Measurements from ENCODE around the gene TMUB2. TPM values are rescaled to one million over a fixed set of nuclear protein-coding genes. Genes with fewer than 3 reads are reported as not detected.

TMUB2 gene
- total RNA-seq, 1 experiment from 2014 or later = 29.6 TPM

- no peak overlapping the region for H3K27ac ChIP-seq
- peaks cover 5% of the 10 kb centered on the region; the same call in 1 of the 2 replicates for H3K27me3 ChIP-seq
- peaks cover 16% of the 10 kb centered on the region for H3K4me1 ChIP-seq
- DNase-seq = no peak
- H3K4me3 ChIP-seq = no peak overlapping the region
- H3K36me3 ChIP-seq = no peaks in the 10 kb centered on the region
- no peaks in the 10 kb centered on the region for H3K9me3 ChIP-seq (replicated peaks)
Measured at GRCh38 chr17:44167181-44167861, 19.5 kb upstream of the TMUB2 start.

GRCh38 chr17:44170135-44170498 is 16.7 kb upstream of the TMUB2 start:
- Histone ChIP-seq H3K4me3 (no peak overlapping the region), H3K27ac (no peak overlapping the region)

DNA sequence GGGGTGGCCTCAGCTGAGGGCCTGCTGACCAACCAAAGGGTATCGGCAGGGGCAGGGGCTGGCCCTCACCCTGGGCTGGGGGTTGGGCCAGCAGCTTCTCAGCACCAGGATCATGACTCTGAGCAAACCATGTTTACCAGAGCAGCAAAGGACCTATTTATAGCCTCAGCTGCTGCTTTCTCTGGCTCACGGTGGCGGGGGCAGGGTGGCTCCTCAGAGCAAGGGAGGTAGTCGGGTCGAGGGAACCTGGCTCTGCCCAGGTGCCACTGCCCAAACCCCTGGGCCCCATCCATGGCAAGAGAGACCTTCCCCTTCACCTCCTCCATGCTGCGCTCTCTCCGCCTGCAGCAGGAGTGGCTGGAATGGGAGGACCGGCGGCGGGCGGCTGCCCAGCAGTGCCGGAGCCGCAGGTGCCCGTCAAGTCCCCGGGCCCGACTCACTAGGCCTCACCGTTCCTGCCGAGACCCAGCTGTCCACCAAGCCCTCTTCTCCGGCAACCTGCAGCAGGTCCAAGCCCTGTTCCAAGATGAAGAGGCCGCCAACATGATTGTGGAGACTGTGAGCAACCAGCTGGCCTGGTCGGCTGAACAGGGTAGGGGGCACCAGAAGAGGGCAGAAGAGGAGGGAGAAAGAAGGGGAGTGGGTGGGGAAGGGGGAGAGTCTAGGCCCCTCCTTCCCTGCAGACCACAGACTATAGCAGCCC is 16.1 kb upstream of the TMUB2 start, which contains the start of gene ASB16:
Gene ASB16 (plus strand): TSS at position 206 of the 703 bp plus-strand sequence. CDS start 86 bp downstream, at position 292.
- no peak within 1 kb of the TSS for H3K27ac ChIP-seq
- peaks cover 5% of the 10 kb centered on the region; the same call in 1 of the 2 replicates for H3K27me3 ChIP-seq
- H3K4me1 ChIP-seq = peaks cover 16% of the 10 kb centered on the region

More at GRCh38 chr17:44170135-44170498, 16.7 kb upstream of the TMUB2 start:
- no peak for DNase-seq
- Histone ChIP-seq H3K36me3 (no peaks in the 10 kb centered on the region), H3K4me1 (peaks cover 16% of the 10 kb centered on the region), H3K9me3 (replicated peaks) (no peaks in the 10 kb centered on the region), H3K27me3 (peaks cover 5% of the 10 kb centered on the region; the same call in 1 of the 2 replicates)

DNA sequence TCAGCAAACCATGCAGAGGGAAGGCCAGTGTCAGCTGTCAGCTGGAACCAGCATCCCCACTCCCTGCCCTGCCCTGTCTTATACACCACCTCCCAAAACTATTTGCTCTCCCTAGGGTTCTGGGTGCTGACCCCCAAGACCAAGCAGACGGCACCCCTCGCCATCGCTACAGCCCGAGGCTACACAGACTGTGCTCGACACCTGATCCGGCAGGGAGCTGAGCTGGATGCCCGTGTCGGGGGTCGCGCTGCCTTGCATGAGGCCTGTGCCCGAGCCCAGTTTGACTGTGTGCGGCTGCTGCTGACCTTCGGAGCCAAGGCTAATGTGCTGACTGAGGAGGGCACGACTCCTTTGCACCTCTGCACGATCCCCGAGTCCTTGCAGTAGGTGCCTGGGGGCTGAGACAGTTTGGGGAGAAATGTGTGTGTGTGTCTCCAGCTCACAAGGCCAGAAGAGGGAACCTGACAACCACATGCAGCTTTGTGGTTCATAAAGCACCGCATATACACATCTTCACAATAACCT is 14.8 kb upstream of the TMUB2 start:
- DNase-seq = no peak
- H3K4me3 ChIP-seq = no peak overlapping the region
- no peak overlapping the region for H3K27ac ChIP-seq
- H3K4me1 ChIP-seq = peaks cover 16% of the 10 kb centered on the region
- H3K27me3 ChIP-seq = peaks cover 5% of the 10 kb centered on the region; the same call in 1 of the 2 replicates
- H3K9me3 ChIP-seq (replicated peaks) = no peaks in the 10 kb centered on the region
- H3K36me3 ChIP-seq = peaks cover 2% of the 10 kb centered on the region; the same call in 1 of the 2 replicates

More for the DNA sequence above, 16.1 kb upstream of the TMUB2 start, which contains the start of gene ASB16:
- DNase-seq = peak; percentile 34 to 50
- H3K9me3 ChIP-seq (replicated peaks) = no peaks in the 10 kb centered on the region
- no peak within 1 kb of the TSS for H3K4me3 ChIP-seq
- H3K36me3 ChIP-seq = no peaks in the 10 kb centered on the region

GRCh38 chr17:44174427-44174826 is 12.3 kb upstream of the TMUB2 start:
- peaks cover 4% of the 10 kb centered on the region; the same call in 1 of the 2 replicates for H3K36me3 ChIP-seq
- H3K9me3 ChIP-seq (replicated peaks) = no peaks in the 10 kb centered on the region
- peaks cover 5% of the 10 kb centered on the region; the same call in 1 of the 2 replicates for H3K27me3 ChIP-seq
- DNase-seq = no peak
- peaks cover 16% of the 10 kb centered on the region for H3K4me1 ChIP-seq
- H3K27ac ChIP-seq = no peak overlapping the region
- H3K4me3 ChIP-seq = no peak overlapping the region

- H3K27ac ChIP-seq = no peak overlapping the region
- H3K9me3 ChIP-seq (replicated peaks) = no peaks in the 10 kb centered on the region
- no peaks in the 10 kb centered on the region; the same call in 1 of the 2 replicates for H3K4me1 ChIP-seq
- no peak overlapping the region for H3K4me3 ChIP-seq
- no peak for DNase-seq
- H3K27me3 ChIP-seq = peaks cover 5% of the 10 kb centered on the region; the same call in 1 of the 2 replicates
- H3K36me3 ChIP-seq = peaks cover 4% of the 10 kb centered on the region; the same call in 1 of the 2 replicates
Measured at GRCh38 chr17:44176257-44176656, 10.5 kb upstream of the TMUB2 start.

- no peak for DNase-seq
- peaks cover 9% of the 10 kb centered on the region for H3K36me3 ChIP-seq
- H3K4me3 ChIP-seq = no peak overlapping the region
- no peak overlapping the region for H3K27ac ChIP-seq
- peaks cover under 1% of the 10 kb centered on the region; the same call in 1 of the 2 replicates for H3K27me3 ChIP-seq
- no peaks in the 10 kb centered on the region for H3K4me1 ChIP-seq
- H3K9me3 ChIP-seq (replicated peaks) = no peaks in the 10 kb centered on the region
Measured at GRCh38 chr17:44176671-44177501, 9.9 kb upstream of the TMUB2 start.

DNA sequence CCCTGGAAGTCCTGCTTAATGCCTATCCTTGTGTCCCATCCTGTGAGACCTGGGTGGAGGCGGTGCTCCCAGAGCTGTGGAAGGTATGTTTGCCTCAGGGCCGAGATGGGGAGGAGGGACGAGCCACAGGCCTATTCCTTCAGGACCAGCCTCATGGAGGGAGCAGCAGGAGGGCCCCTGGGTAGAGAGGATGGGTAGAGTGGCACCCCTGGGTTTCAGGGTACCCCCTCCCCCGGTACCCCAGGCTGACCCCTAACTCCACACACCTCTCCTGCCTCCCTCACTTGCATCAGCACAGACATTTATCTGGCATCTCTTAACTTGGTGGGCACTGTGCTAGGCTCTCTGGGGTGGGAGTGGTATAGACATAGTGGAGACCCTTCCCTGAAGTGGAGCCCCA is 9.1 kb upstream of the TMUB2 start:
- Histone ChIP-seq H3K4me1 (no peaks in the 10 kb centered on the region), H3K4me3 (no peak overlapping the region), H3K9me3 (replicated peaks) (no peaks in the 10 kb centered on the region), H3K27me3 (no peaks in the 10 kb centered on the region), H3K27ac (no peak overlapping the region), H3K36me3 (peaks cover 17% of the 10 kb centered on the region)
- DNase-seq = no peak

DNA sequence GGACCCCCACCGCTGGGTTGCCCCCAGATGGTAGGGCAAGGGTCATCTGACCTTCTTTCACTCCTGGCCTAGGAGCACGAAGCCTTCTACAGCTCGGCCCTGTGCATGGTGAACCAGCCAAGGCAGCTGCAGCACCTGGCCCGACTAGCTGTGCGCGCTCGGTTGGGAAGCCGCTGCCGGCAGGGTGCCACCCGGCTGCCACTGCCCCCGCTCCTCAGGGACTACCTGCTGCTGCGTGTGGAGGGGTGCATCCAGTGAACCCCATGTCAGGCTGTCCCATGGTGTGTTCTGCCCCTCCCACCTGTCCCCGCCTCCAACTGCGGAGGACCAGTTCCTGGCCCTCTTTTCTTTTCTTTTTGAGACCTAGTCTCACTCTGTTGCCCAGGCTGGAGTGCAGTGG is 8.6 kb upstream of the TMUB2 start:
- H3K36me3 ChIP-seq = peaks cover 22% of the 10 kb centered on the region
- no peaks in the 10 kb centered on the region for H3K4me1 ChIP-seq
- H3K9me3 ChIP-seq (replicated peaks) = no peaks in the 10 kb centered on the region

DNA sequence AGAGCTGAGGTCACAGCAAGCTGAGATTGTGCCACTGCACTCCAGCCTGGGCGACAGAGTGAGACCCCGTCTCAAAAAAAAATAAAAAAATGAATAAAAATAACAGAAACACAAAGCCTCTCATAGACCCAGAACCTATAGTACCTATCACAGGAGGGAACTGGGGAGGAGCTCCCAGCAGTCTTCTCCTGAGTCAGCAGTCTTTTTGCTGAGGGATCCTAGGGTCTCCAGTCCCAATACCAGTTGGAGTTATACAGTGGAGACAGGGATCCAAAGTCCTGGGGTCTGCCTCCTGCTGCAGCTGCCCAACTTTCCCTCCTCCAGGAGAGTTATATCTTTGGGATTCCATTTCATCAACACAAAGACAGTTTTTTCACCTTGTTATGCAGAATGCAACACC is 3.7 kb upstream of the TMUB2 start:
- DNase-seq = no peak
- no peaks in the 10 kb centered on the region for H3K4me1 ChIP-seq
- H3K27me3 ChIP-seq = no peaks in the 10 kb centered on the region
- H3K27ac ChIP-seq = no peak overlapping the region
- H3K4me3 ChIP-seq = no peak overlapping the region
- H3K9me3 ChIP-seq (replicated peaks) = no peaks in the 10 kb centered on the region
- H3K36me3 ChIP-seq = peaks cover 28% of the 10 kb centered on the region

More for the DNA sequence above, 8.6 kb upstream of the TMUB2 start:
- Histone ChIP-seq H3K4me3 (no peak overlapping the region), H3K27me3 (no peaks in the 10 kb centered on the region), H3K27ac (no peak overlapping the region)
- DNase-seq = no peak

- no peak for DNase-seq
- Histone ChIP-seq H3K9me3 (replicated peaks) (no peaks in the 10 kb centered on the region), H3K27me3 (no peaks in the 10 kb centered on the region), H3K36me3 (peaks cover 26% of the 10 kb centered on the region), H3K4me3 (no peak overlapping the region), H3K27ac (no peak overlapping the region), H3K4me1 (no peaks in the 10 kb centered on the region)
Measured at GRCh38 chr17:44184212-44184810, 2.5 kb upstream of the TMUB2 start.

DNA sequence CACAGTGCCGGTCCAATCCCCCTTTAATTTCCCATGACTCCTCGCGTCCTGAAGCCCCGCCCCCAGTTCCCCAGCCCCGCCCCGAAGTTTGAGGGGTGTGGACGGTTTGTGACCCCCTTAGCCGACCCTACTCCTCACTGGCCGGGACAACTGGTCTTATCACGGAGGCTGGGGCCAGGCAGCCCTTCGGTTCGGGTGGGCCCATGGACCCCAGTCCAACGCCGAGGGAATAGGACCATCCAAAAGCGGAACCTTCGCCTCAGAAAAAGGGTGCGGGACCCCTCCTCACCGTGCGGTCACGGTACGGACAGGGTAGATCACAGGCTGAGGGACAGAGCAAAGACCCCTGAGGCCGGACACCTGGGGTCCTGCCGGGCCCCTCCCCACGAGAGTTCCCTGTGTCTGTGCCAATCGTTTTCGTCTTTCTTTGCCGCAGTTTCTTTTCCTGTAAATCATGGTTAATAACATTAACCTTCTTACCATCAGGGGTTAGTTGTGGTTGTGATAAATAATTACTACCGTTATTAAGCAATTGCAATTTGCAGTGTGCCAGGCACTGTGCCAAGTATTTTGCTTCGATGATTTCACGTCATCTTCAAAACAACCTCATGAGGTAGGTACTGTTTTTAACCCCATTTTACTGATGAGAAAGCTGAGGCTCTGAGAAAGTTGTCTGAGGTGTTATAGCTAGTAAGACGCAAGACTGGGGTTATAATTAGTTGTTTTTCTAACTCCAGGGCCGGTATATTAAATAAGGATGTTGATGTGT is 543 bp downstream of the TMUB2 start:
- H3K27ac ChIP-seq = peak overlapping the region; percentile 77
- no peaks in the 10 kb centered on the region for H3K4me1 ChIP-seq
- H3K9me3 ChIP-seq (replicated peaks) = no peaks in the 10 kb centered on the region
- H3K4me3 ChIP-seq = peak overlapping the region; percentile 77
- DNase-seq = no peak
- no peaks in the 10 kb centered on the region for H3K27me3 ChIP-seq
- peaks cover 20% of the 10 kb centered on the region for H3K36me3 ChIP-seq

GRCh38 chr17:44188576-44189403 is 2.0 kb downstream of the TMUB2 start:
- Histone ChIP-seq H3K36me3 (peaks cover 11% of the 10 kb centered on the region), H3K4me3 (no peak overlapping the region)

More at GRCh38 chr17:44188576-44189403, 2.0 kb downstream of the TMUB2 start:
- H3K27me3 ChIP-seq = no peaks in the 10 kb centered on the region
- no peaks in the 10 kb centered on the region for H3K9me3 ChIP-seq (replicated peaks)
- no peak overlapping the region for H3K27ac ChIP-seq
- no peak for DNase-seq
- no peaks in the 10 kb centered on the region for H3K4me1 ChIP-seq
